ENCODE results near the gene RWDD4.

RWDD4 gene

GRCh38 chr4:183633476-183634400, 25.2 kb downstream of the RWDD4 start:
- H3K4me2 ChIP-seq (ENCODE audit: low read length) = no peak overlapping the region
- H3K14ac ChIP-seq (ENCODE audit: low read length) = no peak overlapping the region
- DNase-seq = peak; percentile 31 to 79
- no peak overlapping the region for H3K27ac ChIP-seq (ENCODE audit: low read depth, low read length)
- peaks cover 2% of the 10 kb centered on the region for H3K9me3 ChIP-seq (ENCODE audit: insufficient read depth, low read depth, low read length)
- H2AFZ ChIP-seq (ENCODE audit: insufficient read depth, low read length, poor library complexity) = no peak overlapping the region
- H3K9ac ChIP-seq (ENCODE audit: low read length) = no peak overlapping the region
- no peak overlapping the region for H3K4ac ChIP-seq (ENCODE audit: low read depth, low read length)
- H3K36me3 ChIP-seq (ENCODE audit: control insufficient read depth in 1 of 2, insufficient read depth in 2 of 2, low read length in 2 of 2) = no peaks in the 10 kb centered on the region
- no peak overlapping the region for H4K8ac ChIP-seq (ENCODE audit: low read depth, low read length)
- no peak overlapping the region for H2AK5ac ChIP-seq (ENCODE audit: low read length)
- H4K91ac ChIP-seq (ENCODE audit: low read depth, low read length) = no peak overlapping the region
- no peak overlapping the region for H3K23ac ChIP-seq (ENCODE audit: low read length)
- H2BK5ac ChIP-seq (ENCODE audit: low read depth, low read length, poor library complexity) = no peak overlapping the region
- H2BK12ac ChIP-seq (ENCODE audit: low read length) = no peak overlapping the region
- no peaks in the 10 kb centered on the region for H3K79me1 ChIP-seq (ENCODE audit: low read length)
- no peak overlapping the region for H2BK120ac ChIP-seq (ENCODE audit: insufficient read depth, low read length, poor library complexity)
- no peaks in the 10 kb centered on the region for H3K4me1 ChIP-seq (ENCODE audit: control insufficient read depth in 1 of 2, insufficient read depth in 2 of 2, low read length in 2 of 2)
- no peak overlapping the region for H3K4me3 ChIP-seq (ENCODE audit: low read depth, low read length)
- no peaks in the 10 kb centered on the region for H3K79me2 ChIP-seq (ENCODE audit: control insufficient read depth, insufficient read depth, low read length, poor library complexity)
- H3K27me3 ChIP-seq (ENCODE audit: insufficient read depth, low read length) = no peaks in the 10 kb centered on the region
- no peak overlapping the region for H4K12ac ChIP-seq (ENCODE audit: low read depth, low read length)
- H3K18ac ChIP-seq (ENCODE audit: low read length) = no peak overlapping the region
- WGBS (ENCODE audit: extremely low coverage, insufficient coverage, insufficient read length) = no CpG with 5 or more reads among the region's 11 CpGs

DNA sequence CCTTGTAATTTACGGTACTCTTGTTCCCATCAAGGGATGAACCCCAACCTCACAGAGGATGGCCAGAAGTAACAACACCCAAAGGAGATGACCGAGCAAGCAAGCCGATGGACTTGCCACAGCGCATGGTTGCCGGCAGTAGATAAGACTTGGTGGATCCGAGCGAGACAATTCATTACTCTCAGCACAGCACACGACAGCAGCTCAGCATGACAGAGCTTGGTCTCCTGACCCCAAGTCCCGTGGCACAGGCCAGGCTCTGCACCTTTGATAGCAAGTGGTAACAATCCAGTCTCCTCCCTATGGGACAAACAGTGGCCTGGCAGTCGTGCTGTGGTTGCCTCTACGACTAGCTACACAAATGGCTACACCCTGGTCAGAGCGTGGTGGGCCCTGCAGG, 26.3 kb downstream of the RWDD4 start:
- no peak overlapping the region for H2AK5ac ChIP-seq (ENCODE audit: low read length)
- H3K79me1 ChIP-seq (ENCODE audit: low read length) = no peaks in the 10 kb centered on the region
- no peak overlapping the region for H3K27ac ChIP-seq (ENCODE audit: low read depth, low read length)
- no peak overlapping the region for H3K9ac ChIP-seq (ENCODE audit: low read length)
- peak overlapping the region; percentile 93 for H3K23ac ChIP-seq (ENCODE audit: low read length)
- H3K9me3 ChIP-seq (ENCODE audit: insufficient read depth, low read depth, low read length) = peaks cover 2% of the 10 kb centered on the region
- no peak overlapping the region for H3K4me3 ChIP-seq (ENCODE audit: low read depth, low read length)
- no CpG with 5 or more reads among the region's 12 CpGs for WGBS (ENCODE audit: extremely low coverage, insufficient coverage, insufficient read length)
- H3K14ac ChIP-seq (ENCODE audit: low read length) = no peak overlapping the region
- no peak overlapping the region for H3K4me2 ChIP-seq (ENCODE audit: low read length)
- H3K4ac ChIP-seq (ENCODE audit: low read depth, low read length) = no peak overlapping the region
- no peak overlapping the region for H4K8ac ChIP-seq (ENCODE audit: low read depth, low read length)
- no peak overlapping the region for H2BK12ac ChIP-seq (ENCODE audit: low read length)
- H2AFZ ChIP-seq (ENCODE audit: insufficient read depth, low read length, poor library complexity) = no peak overlapping the region
- DNase-seq = no peak
- H3K36me3 ChIP-seq (ENCODE audit: control insufficient read depth in 1 of 2, insufficient read depth in 2 of 2, low read length in 2 of 2) = no peaks in the 10 kb centered on the region
- H3K4me1 ChIP-seq (ENCODE audit: control insufficient read depth in 1 of 2, insufficient read depth in 2 of 2, low read length in 2 of 2) = no peaks in the 10 kb centered on the region
- no peak overlapping the region for H3K18ac ChIP-seq (ENCODE audit: low read length)
- H3K27me3 ChIP-seq (ENCODE audit: insufficient read depth, low read length) = no peaks in the 10 kb centered on the region
- H4K91ac ChIP-seq (ENCODE audit: low read depth, low read length) = no peak overlapping the region
- H4K12ac ChIP-seq (ENCODE audit: low read depth, low read length) = no peak overlapping the region
- H3K79me2 ChIP-seq (ENCODE audit: control insufficient read depth, insufficient read depth, low read length, poor library complexity) = no peaks in the 10 kb centered on the region
- no peak overlapping the region for H2BK120ac ChIP-seq (ENCODE audit: insufficient read depth, low read length, poor library complexity)
- H2BK5ac ChIP-seq (ENCODE audit: low read depth, low read length, poor library complexity) = no peak overlapping the region

DNA sequence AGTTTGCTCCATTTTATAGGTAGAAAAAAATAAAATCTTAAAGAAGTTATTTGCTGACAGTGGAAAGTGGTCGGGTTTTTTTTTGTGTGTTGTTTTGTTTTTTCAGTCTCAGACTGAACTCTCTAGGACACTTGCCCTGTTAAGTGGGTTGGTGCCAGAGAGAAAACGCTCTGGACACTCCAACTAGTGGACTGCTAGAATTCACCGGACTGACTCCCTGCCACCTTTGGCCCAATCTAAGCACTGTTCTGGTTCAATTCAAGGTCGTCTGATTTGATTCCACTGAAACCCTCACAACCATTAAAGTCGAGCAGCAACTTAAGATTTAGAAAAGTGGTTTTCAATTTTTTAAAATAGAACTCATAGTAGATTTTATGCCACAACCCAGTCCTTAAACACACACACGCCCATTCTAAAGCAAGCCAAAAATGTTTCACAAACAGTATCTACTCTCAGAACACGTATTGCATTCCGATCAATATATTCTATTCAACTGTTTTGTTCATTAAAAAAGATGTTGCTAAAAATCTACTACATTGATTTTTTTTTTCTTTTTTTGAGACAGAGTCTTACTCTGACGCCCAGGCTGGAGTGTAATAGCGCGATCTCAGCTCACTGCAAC, 27.3 kb downstream of the RWDD4 start:
- Histone ChIP-seq H3K14ac (ENCODE audit: low read length) (no peak overlapping the region), H3K4me2 (ENCODE audit: low read length) (no peak overlapping the region), H3K9ac (ENCODE audit: low read length) (no peak overlapping the region), H3K27me3 (ENCODE audit: insufficient read depth, low read length) (no peaks in the 10 kb centered on the region), H3K4me1 (ENCODE audit: control insufficient read depth in 1 of 2, insufficient read depth in 2 of 2, low read length in 2 of 2) (no peaks in the 10 kb centered on the region), H3K79me2 (ENCODE audit: control insufficient read depth, insufficient read depth, low read length, poor library complexity) (no peaks in the 10 kb centered on the region), H2AFZ (ENCODE audit: insufficient read depth, low read length, poor library complexity) (no peak overlapping the region), H4K12ac (ENCODE audit: low read depth, low read length) (no peak overlapping the region), H4K91ac (ENCODE audit: low read depth, low read length) (no peak overlapping the region), H3K4ac (ENCODE audit: low read depth, low read length) (no peak overlapping the region), H2BK120ac (ENCODE audit: insufficient read depth, low read length, poor library complexity) (no peak overlapping the region), H3K27ac (ENCODE audit: low read depth, low read length) (no peak overlapping the region), H2BK12ac (ENCODE audit: low read length) (no peak overlapping the region), H4K8ac (ENCODE audit: low read depth, low read length) (no peak overlapping the region), H3K4me3 (ENCODE audit: low read depth, low read length) (no peak overlapping the region), H2BK5ac (ENCODE audit: low read depth, low read length, poor library complexity) (no peak overlapping the region), H2AK5ac (ENCODE audit: low read length) (no peak overlapping the region), H3K18ac (ENCODE audit: low read length) (no peak overlapping the region), H3K9me3 (ENCODE audit: insufficient read depth, low read depth, low read length) (peaks cover 2% of the 10 kb centered on the region), H3K23ac (ENCODE audit: low read length) (no peak overlapping the region), H3K36me3 (ENCODE audit: control insufficient read depth in 1 of 2, insufficient read depth in 2 of 2, low read length in 2 of 2) (no peaks in the 10 kb centered on the region), H3K79me1 (ENCODE audit: low read length) (no peaks in the 10 kb centered on the region)
- whole genome bisulfite sequencing (ENCODE audit: extremely low coverage, insufficient coverage, insufficient read length) = no CpG with 5 or more reads among the region's 11 CpGs
- no peak for DNase-seq

DNA sequence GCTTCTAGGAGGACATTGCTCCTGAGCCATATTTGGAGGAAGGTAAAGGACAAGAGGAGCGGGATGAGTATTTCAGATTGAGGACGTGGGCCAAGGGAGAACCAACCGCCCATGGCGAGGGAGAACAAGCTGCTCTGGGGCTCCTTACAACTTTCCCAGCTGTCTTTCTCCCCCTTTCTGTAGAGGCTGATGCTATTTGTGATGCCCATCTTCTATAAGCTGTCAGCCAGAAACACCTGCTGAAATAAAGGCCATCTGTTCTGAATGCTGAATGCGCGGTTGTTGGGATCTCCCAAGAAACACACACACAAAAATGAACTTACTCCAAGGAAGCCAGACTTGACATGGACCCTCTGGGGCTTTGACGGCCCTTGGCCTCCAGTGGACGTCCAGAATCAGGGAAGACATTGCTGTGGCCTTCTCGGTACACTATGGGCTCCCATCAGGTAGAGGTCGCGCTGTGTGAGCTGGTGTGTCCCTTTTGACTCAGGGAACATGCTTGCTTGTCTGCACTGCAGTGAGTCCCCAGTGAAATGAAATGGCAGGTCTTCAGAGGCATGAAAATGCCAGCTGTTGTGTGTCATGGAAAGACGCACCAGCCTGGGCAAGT, 30.9 kb downstream of the RWDD4 start:
- no peaks in the 10 kb centered on the region for H3K79me2 ChIP-seq (ENCODE audit: control insufficient read depth, insufficient read depth, low read length, poor library complexity)
- no peak overlapping the region for H4K12ac ChIP-seq (ENCODE audit: low read depth, low read length)
- H3K23ac ChIP-seq (ENCODE audit: low read length) = no peak overlapping the region
- no peaks in the 10 kb centered on the region for H3K36me3 ChIP-seq (ENCODE audit: control insufficient read depth in 1 of 2, insufficient read depth in 2 of 2, low read length in 2 of 2)
- no peak overlapping the region for H2BK12ac ChIP-seq (ENCODE audit: low read length)
- H3K18ac ChIP-seq (ENCODE audit: low read length) = no peak overlapping the region
- H4K91ac ChIP-seq (ENCODE audit: low read depth, low read length) = no peak overlapping the region
- peaks cover 4% of the 10 kb centered on the region for H3K9me3 ChIP-seq (ENCODE audit: insufficient read depth, low read depth, low read length)
- H2BK120ac ChIP-seq (ENCODE audit: insufficient read depth, low read length, poor library complexity) = no peak overlapping the region
- H3K27me3 ChIP-seq (ENCODE audit: insufficient read depth, low read length) = no peaks in the 10 kb centered on the region
- no peak overlapping the region for H4K8ac ChIP-seq (ENCODE audit: low read depth, low read length)
- no peak overlapping the region for H3K27ac ChIP-seq (ENCODE audit: low read depth, low read length)
- no peaks in the 10 kb centered on the region for H3K79me1 ChIP-seq (ENCODE audit: low read length)
- no peak overlapping the region for H3K9ac ChIP-seq (ENCODE audit: low read length)
- H3K4me2 ChIP-seq (ENCODE audit: low read length) = no peak overlapping the region
- H3K14ac ChIP-seq (ENCODE audit: low read length) = no peak overlapping the region
- no peak for DNase-seq
- no peak overlapping the region for H2AK5ac ChIP-seq (ENCODE audit: low read length)
- no peak overlapping the region for H3K4me3 ChIP-seq (ENCODE audit: low read depth, low read length)
- H3K4me1 ChIP-seq (ENCODE audit: control insufficient read depth in 1 of 2, insufficient read depth in 2 of 2, low read length in 2 of 2) = no peaks in the 10 kb centered on the region
- WGBS (ENCODE audit: extremely low coverage, insufficient coverage, insufficient read length) = no CpG with 5 or more reads among the region's 12 CpGs
- H2BK5ac ChIP-seq (ENCODE audit: low read depth, low read length, poor library complexity) = no peak overlapping the region
- no peak overlapping the region for H3K4ac ChIP-seq (ENCODE audit: low read depth, low read length)
- no peak overlapping the region for H2AFZ ChIP-seq (ENCODE audit: insufficient read depth, low read length, poor library complexity)
